ENCODE results near the gene CPSF3. TPM values are rescaled to one million over a fixed set of nuclear protein-coding genes. Genes with fewer than 3 reads are reported as not detected.

The CPSF3 gene
- polyA plus RNA-seq, 2 of the 4 experiments (the other 2 are of a cell fraction): 63.4 to 77.2 TPM

- TF ChIP-seq HOXA7 (CRISPR knock-in tag; IDR thresholded peaks at IDR 0.05) (no peak), GATA3 (IDR thresholded peaks at IDR 0.05; ENCODE audit: borderline replicate concordance) (no peak)
Measured at GRCh38 chr2:9461079-9461478, 37.6 kb downstream of the CPSF3 start (continued).

- Histone ChIP-seq H3K4me1 (no peaks in the 10 kb centered on the region), H3K4me2 (no peak overlapping the region), H3K9me3 (no peaks in the 10 kb centered on the region), H3K4me3 (no peak overlapping the region), H3K27ac (no peak overlapping the region)
- ChIA-PET CTCF (interaction anchor here (1.3 to 1.5 kb wide), 2 partner anchors 11 to 91 kb away, joined by 3 to 4 read pairs; no protein-coding TSS in a partner anchor), POLR2A (no interaction called here)
- no peak for DNase-seq (ENCODE audit: low read depth in 1 of 2, low spot score in 1 of 2)
- 90% methylated on average over 5 of the region's 5 CpGs for WGBS (ENCODE audit: missing lambda C conversion rate)
- ATAC-seq: no peak
- TF ChIP-seq RNF2 (IDR thresholded peaks at IDR 0.05; ENCODE audit: borderline replicate concordance, low read depth) (no peak), FOXS1 (CRISPR knock-in tag; IDR thresholded peaks at IDR 0.05) (no peak), ZSCAN20 (CRISPR knock-in tag; IDR thresholded peaks at IDR 0.05) (no peak), SMC3 (IDR thresholded peaks at IDR 0.05) (no peak), CTCF (IDR thresholded peaks at IDR 0.05) (no peak), MAZ (IDR thresholded peaks at IDR 0.05; ENCODE audit: borderline replicate concordance, low read depth, low read length) (no peak), E2F6 (IDR thresholded peaks at IDR 0.05; ENCODE audit: borderline replicate concordance, low read depth) (no peak), ELK1 (IDR thresholded peaks at IDR 0.05; ENCODE audit: low read depth, low read length) (no peak), HOXB13 (CRISPR knock-in tag; IDR thresholded peaks at IDR 0.05; ENCODE audit: low read depth) (no peak), RAD21 (conservative IDR thresholded peaks at IDR 0.05 in 1 of 2, IDR thresholded peaks at IDR 0.05 in 1 of 2) (no peak), PBX3 (IDR thresholded peaks at IDR 0.05) (no peak), HMGXB4 (CRISPR knock-in tag; IDR thresholded peaks at IDR 0.05; ENCODE audit: borderline replicate concordance) (no peak), POLR2A (IDR thresholded peaks at IDR 0.05; ENCODE audit: low read length) (no peak), MAFK (IDR thresholded peaks at IDR 0.05; ENCODE audit: partially characterized antibody) (no peak), TP53 (CRISPR knock-in tag; IDR thresholded peaks at IDR 0.05) (no peak), EHF (CRISPR knock-in tag; IDR thresholded peaks at IDR 0.05) (no peak), FOSL2 (IDR thresholded peaks at IDR 0.05) (no peak), FOSL2 (CRISPR knock-in tag; IDR thresholded peaks at IDR 0.05) (no peak), CHD4 (IDR thresholded peaks at IDR 0.05; ENCODE audit: borderline replicate concordance) (no peak)
- no peak for FAIRE-seq
Measured at GRCh38 chr2:9462313-9462712, 38.9 kb downstream of the CPSF3 start.

Measured in A549 (cell line).